Uterus (tissue), 2 donors: ENCODE results near the gene MANEAL.

Experiments used
- POLR2A ChIP-seq, 2 donors: fragments of 450-650 bp; IDR thresholded peaks; one replicate each; pipeline ENCODE4 v1.6.1; 2016; ENCODE audit warnings: antibody characterized with exemption in 2 of 2, mild to moderate bottlenecking in 1 of 2, moderate library complexity in 1 of 2
- TF ChIP-seq, protein P1 (sequence below), 4 experiments: fragments of 200-600 bp in 2 of 4; fragments of 450-650 bp in 2 of 4; sonication (generic) in 2 of 4; IDR thresholded peaks; one replicate each; pipeline ENCODE4 v1.5.1; 2016 to 2019; ENCODE audit warnings: antibody characterized with exemption in 4 of 4, mild to moderate bottlenecking in 2 of 4, moderate library complexity in 1 of 4

GRCh38 chr1:37746806-37747205 is 46.8 kb upstream of the MANEAL start:
- TF ChIP-seq, protein P1, sequence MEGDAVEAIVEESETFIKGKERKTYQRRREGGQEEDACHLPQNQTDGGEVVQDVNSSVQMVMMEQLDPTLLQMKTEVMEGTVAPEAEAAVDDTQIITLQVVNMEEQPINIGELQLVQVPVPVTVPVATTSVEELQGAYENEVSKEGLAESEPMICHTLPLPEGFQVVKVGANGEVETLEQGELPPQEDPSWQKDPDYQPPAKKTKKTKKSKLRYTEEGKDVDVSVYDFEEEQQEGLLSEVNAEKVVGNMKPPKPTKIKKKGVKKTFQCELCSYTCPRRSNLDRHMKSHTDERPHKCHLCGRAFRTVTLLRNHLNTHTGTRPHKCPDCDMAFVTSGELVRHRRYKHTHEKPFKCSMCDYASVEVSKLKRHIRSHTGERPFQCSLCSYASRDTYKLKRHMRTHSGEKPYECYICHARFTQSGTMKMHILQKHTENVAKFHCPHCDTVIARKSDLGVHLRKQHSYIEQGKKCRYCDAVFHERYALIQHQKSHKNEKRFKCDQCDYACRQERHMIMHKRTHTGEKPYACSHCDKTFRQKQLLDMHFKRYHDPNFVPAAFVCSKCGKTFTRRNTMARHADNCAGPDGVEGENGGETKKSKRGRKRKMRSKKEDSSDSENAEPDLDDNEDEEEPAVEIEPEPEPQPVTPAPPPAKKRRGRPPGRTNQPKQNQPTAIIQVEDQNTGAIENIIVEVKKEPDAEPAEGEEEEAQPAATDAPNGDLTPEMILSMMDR (IDR thresholded peaks at IDR 0.05), result no peak
- TF ChIP-seq POLR2A (IDR thresholded peaks at IDR 0.05), result no peak
